HepG2 (cell line): ENCODE measurements around the gene NAV2. TPM values are rescaled to one million over a fixed set of nuclear protein-coding genes. Genes with fewer than 3 reads are reported as not detected.

Experiments
- ARID2 ChIP-seq: sonication (generic); formaldehyde crosslinking; IDR thresholded peaks from 2 replicates; pipeline ENCODE4 v1.8.1; 2022; ENCODE audit warnings: mild to moderate bottlenecking, missing genetic modification reagents, borderline replicate concordance
- E2F5 ChIP-seq: sonication (generic); formaldehyde crosslinking; conservative IDR thresholded peaks from 2 replicates; pipeline ENCODE4 v1.4.0; 2020; ENCODE audit warnings: missing genetic modification reagents
- EHMT2 ChIP-seq: fragments of 200-600 bp; sonication (generic); IDR thresholded peaks from 2 replicates; pipeline ENCODE4 v1.7.0; 2017; ENCODE audit warnings: antibody characterized with exemption, low read depth, low read length, borderline replicate concordance
- FOXK2 ChIP-seq: fragments of 450-650 bp; IDR thresholded peaks from 2 replicates; pipeline ENCODE4 v1.6.1; 2016
- GATAD2A ChIP-seq: IDR thresholded peaks from 2 replicates; pipeline ENCODE4 v1.6.1; 2016
- HDAC1 ChIP-seq: sonication (generic); formaldehyde crosslinking; IDR thresholded peaks from 2 replicates; pipeline ENCODE4 v1.5.1; 2020; ENCODE audit warnings: mild to moderate bottlenecking, missing genetic modification reagents
- HOXA3 ChIP-seq: sonication (generic); formaldehyde crosslinking; IDR thresholded peaks from 2 replicates; pipeline ENCODE4 v1.5.0; 2020; ENCODE audit warnings: missing genetic modification reagents
- JUN ChIP-seq: sonication (generic); formaldehyde crosslinking; IDR thresholded peaks from 2 replicates; pipeline ENCODE4 v1.4.0; 2020; ENCODE audit warnings: mild to moderate bottlenecking, missing genetic modification reagents
- KDM2A ChIP-seq: sonication (generic); formaldehyde crosslinking; IDR thresholded peaks from 2 replicates; pipeline ENCODE4 v1.4.0; 2020; ENCODE audit warnings: low read depth, missing genetic modification reagents, borderline replicate concordance
- NFYB ChIP-seq: sonication (generic); formaldehyde crosslinking; IDR thresholded peaks from 2 replicates; pipeline ENCODE4 v1.4.0; 2020; ENCODE audit warnings: missing genetic modification reagents
- PATZ1 ChIP-seq: sonication (generic); formaldehyde crosslinking; IDR thresholded peaks from 2 replicates; pipeline ENCODE4 v1.4.0; 2020; ENCODE audit warnings: missing genetic modification reagents
- RARA ChIP-seq: IDR thresholded peaks from 2 replicates; pipeline ENCODE4 v1.6.1; 2016; ENCODE audit warnings: missing genetic modification reagents, missing compliant biosample characterization
- SIX4 ChIP-seq: sonication (generic); formaldehyde crosslinking; IDR thresholded peaks from 2 replicates; pipeline ENCODE4 v1.4.0; 2020; ENCODE audit warnings: missing genetic modification reagents
- SNRNP70 ChIP-seq: fragments of 200-400 bp; formaldehyde crosslinking; IDR thresholded peaks from 2 replicates; pipeline ENCODE4 v1.6.1; 2017; ENCODE audit warnings: mild to moderate bottlenecking, low read depth, low read length, moderate library complexity
- ZBTB10 ChIP-seq: sonication (generic); formaldehyde crosslinking; IDR thresholded peaks from 2 replicates; pipeline ENCODE4 v1.4.0; 2020; ENCODE audit warnings: missing genetic modification reagents, borderline replicate concordance
- ZBTB3 ChIP-seq: sonication (generic); formaldehyde crosslinking; IDR thresholded peaks from 2 replicates; pipeline ENCODE4 v1.4.0; 2020; ENCODE audit warnings: low read depth, mild to moderate bottlenecking, moderate library complexity, missing genetic modification reagents, borderline replicate concordance
- ZNF281 ChIP-seq: sonication (generic); formaldehyde crosslinking; IDR thresholded peaks from 2 replicates; pipeline ENCODE4 v1.4.0; 2020; ENCODE audit warnings: missing genetic modification reagents, borderline replicate concordance
- ZNF552 ChIP-seq: sonication (generic); formaldehyde crosslinking; IDR thresholded peaks from 2 replicates; pipeline ENCODE4 v1.9.0; 2022; ENCODE audit warnings: missing genetic modification reagents, mild to moderate bottlenecking, borderline replicate concordance
- ZNF839 ChIP-seq: sonication (generic); formaldehyde crosslinking; IDR thresholded peaks from 2 replicates; pipeline ENCODE4 v1.4.0; 2020; ENCODE audit warnings: missing genetic modification reagents, mild to moderate bottlenecking, borderline replicate concordance
- polyA plus RNA-seq, 8 experiments: library from polyadenylated mRNA; depleted of rRNA in 3 of 8; stranded (reverse) in 7 of 8; unstranded in 1 of 8; fragments of >200 nt; fragmentation: Illumina TruSeq in 4 of 8; extraction: Trizol in 4 of 8; gene quantifications; 2 replicates each; pipeline versions ENCODE4 v1.2.1 to v1.2.3, GENCODE V29; 2011 to 2016; ENCODE audit warnings: low read depth in 4 of 8, missing spikeins in 1 of 8, mixed read lengths in 1 of 8; ENCODE audit not compliant: insufficient read depth in 1 of 8
- total RNA-seq, 5 experiments: library from RNA; depleted of rRNA; stranded (reverse); fragments of >200 nt; fragmentation: Illumina TruSeq; extraction: Trizol; gene quantifications; 2 replicates each; pipeline ENCODE4 v1.2.3, GENCODE V29; 2016; ENCODE audit warnings: low read depth in 1 of 5

Gene NAV2
- total and polyA plus RNA-seq, 2 of the 13 experiments (the other 11 are each of a cell fraction or from before 2014, with no cell fraction given), result 9.3 to 34.6 TPM

GRCh38 chr11:19712281-19713195, at the start of gene NAV2 (continued):
- TF ChIP-seq JUN (CRISPR knock-in tag), result no peak
- TF ChIP-seq ZNF281 (CRISPR knock-in tag), result no peak
- TF ChIP-seq GATAD2A (CRISPR knock-in tag), result no peak
- TF ChIP-seq HOXA3 (CRISPR knock-in tag), result peak; percentile 23; the same call in 1 of the 2 replicates
- TF ChIP-seq ZBTB10 (CRISPR knock-in tag), result no peak
- TF ChIP-seq SIX4 (CRISPR knock-in tag), result no peak
- TF ChIP-seq E2F5 (CRISPR knock-in tag), result no peak
- peak; percentile 59; the same call in 1 of the 2 replicates for TF ChIP-seq KDM2A (CRISPR knock-in tag)
- peak; percentile 43; the same call in 1 of the 2 replicates for TF ChIP-seq PATZ1 (CRISPR knock-in tag)
- TF ChIP-seq SNRNP70, result no peak
- no peak for TF ChIP-seq HDAC1
- TF ChIP-seq ZNF839 (CRISPR knock-in tag), result no peak
- no peak for TF ChIP-seq FOXK2
- no peak for TF ChIP-seq ARID2 (CRISPR knock-in tag)
- TF ChIP-seq ZNF552, result no peak
- no peak for TF ChIP-seq RARA (CRISPR knock-in tag)
- TF ChIP-seq EHMT2, result no peak
- peak; percentile 87 for TF ChIP-seq NFYB (CRISPR knock-in tag)
- no peak for TF ChIP-seq ZBTB3 (CRISPR knock-in tag)
